Sciatic nerve (tissue), 1 donor: ENCODE measurements around the gene ZRANB1. TPM values are rescaled to one million over a fixed set of nuclear protein-coding genes. Genes with fewer than 3 reads are reported as not detected.

Source experiments
- microRNA-seq: library from miRNA; unstranded; fragments of <30 nt; microRNA quantifications from one replicate; pipeline ENCODE4 v1.2.0, GENCODE V29; 2020
- total RNA-seq: library from RNA; stranded (reverse); fragmentation: NEBNext Ultra II Directional; extraction: Animal tissue kit (Norgen Biotek cat#: 25700); gene quantifications from one replicate; pipeline ENCODE4 v1.2.1, GENCODE V29; 2021
- donor health status: DM: no; HTN: no; CAD: no.

Gene ZRANB1
- total RNA-seq, 1 donor from 2014 or later = 27.6 TPM

Small RNA genes lying within 50 kb of the gene (microRNA-seq; reads per million reads assigned to microRNA genes)
- not detected for gene MIR4296

Other genes with a start within 250 kb of the ZRANB1 start
- gene FAM53B, start 197.7 kb upstream of the ZRANB1 start, total RNA-seq = 48.0 TPM
- gene EEF1AKMT2, start 150.2 kb upstream of the ZRANB1 start, total RNA-seq = 21.3 TPM
- gene ABRAXAS2, start 140.3 kb upstream of the ZRANB1 start, total RNA-seq = 12.7 TPM
- gene CTBP2, start 218.4 kb downstream of the ZRANB1 start, total RNA-seq = 46.9 TPM